GM08714 (cell line): ENCODE data around the gene SHTN1.

ENCODE experiments used
- H3K4me3 ChIP-seq: fragments of 200-500 bp; sonication (Bioruptor generic); 2 replicates; pipeline ENCODE4 v1.5.1; 2014; ENCODE audit warnings: mild to moderate bottlenecking, low read length, inconsistent platforms
- ZNF274 ChIP-seq: IDR thresholded peaks from 2 replicates; pipeline ENCODE4 v1.6.1; 2012; ENCODE audit warnings: mild to moderate bottlenecking, low read depth, low read length

The SHTN1 gene

GRCh38 chr10:116995648-116996047, 9.3 kb downstream of the SHTN1 start:
- H3K4me3 ChIP-seq = no peak overlapping the region
- no peak for TF ChIP-seq ZNF274

DNA sequence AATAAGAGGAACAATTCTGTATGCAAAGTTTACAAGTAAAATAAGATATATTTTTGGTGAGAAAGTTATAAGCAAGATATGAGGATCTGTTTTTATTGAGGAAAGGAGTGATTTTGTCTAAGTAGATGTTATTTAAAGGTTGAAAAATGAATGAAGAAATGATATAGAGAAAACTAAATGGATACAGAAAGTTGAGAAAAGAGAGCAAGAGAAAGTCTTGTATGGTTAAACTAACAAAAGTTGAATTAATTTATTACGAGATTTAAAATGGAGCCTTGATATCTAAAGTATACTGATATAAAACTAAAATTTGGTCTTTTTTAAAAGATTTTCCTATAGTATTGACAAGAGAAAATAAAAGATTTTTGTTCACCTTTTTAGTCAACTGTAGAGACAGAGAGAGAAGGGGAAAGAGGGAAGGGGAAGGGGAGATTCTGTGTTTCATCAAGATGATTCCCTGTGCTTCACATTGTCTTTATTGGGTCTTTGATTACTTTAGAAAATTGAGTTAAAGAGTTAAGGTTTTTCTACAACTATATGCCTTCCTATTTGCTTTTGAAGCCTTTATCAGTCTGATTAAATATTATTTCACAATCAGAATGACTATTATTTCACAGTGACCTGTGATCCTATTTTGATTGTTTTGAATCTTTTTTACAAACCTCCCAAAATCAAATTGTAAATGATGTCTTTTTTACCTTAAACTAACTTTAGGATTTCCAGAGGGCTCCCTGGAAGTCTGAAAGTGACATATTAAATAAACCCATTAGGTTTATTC, 10.7 kb downstream of the SHTN1 start:
- TF ChIP-seq ZNF274 = no peak
- H3K4me3 ChIP-seq = no peak overlapping the region

- no peak overlapping the region for H3K4me3 ChIP-seq
- no peak for TF ChIP-seq ZNF274
These were observed 11.4 kb downstream of the SHTN1 start for GRCh38 chr10:116993610-116994009.

- no peak overlapping the region for H3K4me3 ChIP-seq
- no peak for TF ChIP-seq ZNF274
These were observed 12.8 kb downstream of the SHTN1 start for GRCh38 chr10:116992183-116992582.

DNA sequence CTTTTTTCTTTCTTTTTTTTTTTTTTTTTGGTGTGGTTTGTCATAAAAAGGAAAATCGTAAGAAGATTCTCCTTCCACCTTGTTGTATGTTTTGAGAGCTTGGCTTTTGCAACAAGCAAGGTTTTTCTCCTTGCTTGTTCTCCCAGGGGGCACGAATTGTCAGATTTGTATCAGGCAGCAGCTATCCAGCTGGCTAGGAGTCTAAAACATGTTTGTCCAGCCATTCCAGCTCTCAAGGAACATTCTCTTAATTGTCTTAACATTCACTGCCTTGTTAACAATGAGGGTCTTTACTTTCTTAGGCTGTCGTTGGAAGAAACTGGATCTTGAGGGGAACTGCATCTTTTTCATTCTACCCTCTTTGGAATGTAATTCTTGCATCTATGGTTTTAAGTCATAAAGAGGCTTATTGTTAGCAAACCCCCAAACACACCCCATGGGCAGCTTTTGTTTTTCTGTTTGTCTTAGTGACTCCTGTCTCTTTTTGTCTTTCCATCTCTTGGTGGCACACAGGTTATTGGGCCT, 14.6 kb downstream of the SHTN1 start:
- no peak overlapping the region for H3K4me3 ChIP-seq
- no peak for TF ChIP-seq ZNF274

GRCh38 chr10:116989439-116989838, 15.5 kb downstream of the SHTN1 start:
- H3K4me3 ChIP-seq = no peak overlapping the region
- no peak for TF ChIP-seq ZNF274

GRCh38 chr10:116988311-116988710, 16.7 kb downstream of the SHTN1 start:
- TF ChIP-seq ZNF274 = no peak
- H3K4me3 ChIP-seq = no peak overlapping the region

DNA sequence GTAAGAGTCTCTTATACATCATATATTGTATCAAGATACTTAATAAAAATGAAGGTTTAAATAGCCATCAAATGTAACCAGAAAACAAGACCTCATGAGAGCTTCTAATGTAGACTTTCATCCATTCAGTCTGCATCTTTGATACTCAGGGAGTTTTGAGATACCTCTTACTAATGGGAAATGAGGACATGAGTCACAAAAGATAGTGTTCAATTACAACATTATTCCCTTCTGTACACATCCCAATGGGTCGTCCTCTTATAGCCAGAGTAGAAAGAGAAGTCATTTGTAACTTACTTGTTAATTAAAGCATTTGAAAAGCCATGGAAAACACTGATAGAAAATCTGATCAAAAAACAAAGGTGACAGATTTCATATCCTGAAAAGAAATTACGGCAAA, 19.4 kb downstream of the SHTN1 start:
- no peak for TF ChIP-seq ZNF274

GRCh38 chr10:116984202-116984990, 20.6 kb downstream of the SHTN1 start:
- no peak overlapping the region for H3K4me3 ChIP-seq
- TF ChIP-seq ZNF274 = no peak

More for the DNA sequence above, 19.4 kb downstream of the SHTN1 start:
- no peak overlapping the region for H3K4me3 ChIP-seq

DNA sequence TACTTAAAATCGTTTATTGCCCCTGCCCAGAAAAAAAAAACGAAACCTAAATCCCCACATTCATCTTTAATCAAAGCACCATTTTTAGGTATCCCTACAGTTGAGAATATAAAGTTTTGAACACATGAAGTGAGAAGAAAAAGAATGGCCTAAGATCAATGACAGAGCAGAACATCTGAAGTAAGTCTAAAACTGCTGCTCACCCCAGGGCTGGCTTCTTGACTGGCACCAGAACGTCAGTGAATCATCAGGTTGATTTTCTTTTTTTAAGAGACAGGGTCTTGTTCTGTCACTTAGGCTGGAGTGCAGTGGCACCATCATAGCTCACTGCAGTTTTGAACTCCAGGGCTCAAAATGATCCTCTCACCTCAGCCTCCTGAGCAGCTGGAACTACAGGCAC, 24.9 kb downstream of the SHTN1 start:
- no peak for TF ChIP-seq ZNF274
- no peak overlapping the region for H3K4me3 ChIP-seq

DNA sequence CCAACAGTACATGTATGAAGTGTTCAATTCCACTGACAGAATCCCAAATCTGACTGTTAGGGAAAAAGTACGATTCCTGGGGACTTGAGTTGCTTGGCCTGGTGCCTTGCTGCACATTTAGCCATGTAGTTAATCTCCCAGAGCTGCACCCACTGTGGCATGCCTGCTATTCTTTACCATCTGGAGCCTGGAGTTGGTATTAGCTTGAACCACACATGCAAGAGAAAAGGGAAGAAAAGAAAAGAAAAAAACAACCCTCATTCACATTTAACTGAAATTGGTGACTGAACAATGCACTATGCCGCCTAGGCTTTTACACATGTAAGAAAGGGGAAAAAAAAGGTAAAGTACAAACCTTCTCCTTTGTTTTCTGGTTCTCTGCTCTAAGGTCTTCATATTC, 26.1 kb downstream of the SHTN1 start:
- no peak overlapping the region for H3K4me3 ChIP-seq
- TF ChIP-seq ZNF274 = no peak

GRCh38 chr10:116974456-116975005, 30.5 kb downstream of the SHTN1 start:
- no peak for TF ChIP-seq ZNF274
- H3K4me3 ChIP-seq = no peak overlapping the region

GRCh38 chr10:116973946-116974455, 31.0 kb downstream of the SHTN1 start:
- no peak overlapping the region for H3K4me3 ChIP-seq
- no peak for TF ChIP-seq ZNF274

DNA sequence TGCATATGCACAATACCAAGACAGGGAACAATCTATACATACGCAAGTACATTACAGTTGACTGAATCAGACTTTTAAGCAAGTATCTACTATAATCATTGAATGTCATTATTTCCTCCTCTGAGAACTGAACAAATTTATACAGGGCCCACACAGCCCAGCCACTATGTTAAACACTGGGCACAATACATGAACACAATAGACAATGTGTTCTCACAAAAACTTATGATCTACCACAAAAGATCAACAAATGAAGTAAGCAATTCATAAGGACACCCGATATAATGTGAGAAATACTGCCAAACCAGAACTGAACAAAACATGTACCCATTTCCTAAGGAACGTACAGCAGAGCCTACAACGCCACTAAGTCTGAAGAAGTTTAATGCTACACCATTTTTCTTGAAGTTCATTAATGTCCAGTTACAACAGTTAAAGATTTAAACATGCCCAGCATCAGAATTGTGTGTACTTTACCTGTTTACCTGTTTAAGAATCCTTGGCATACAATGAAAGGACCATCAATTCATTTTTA, 31.5 kb downstream of the SHTN1 start:
- TF ChIP-seq ZNF274 = no peak
- H3K4me3 ChIP-seq = no peak overlapping the region
